Fibroblast of skin of right biceps (primary cell): Measurements from ENCODE around the gene VPS13A.
A peak's percentile ranks its signal among the peaks of the same experiment; 100 is the strongest.
"Not testable (repeated sequence)": the region's sequence is repeated elsewhere in the genome, so short reads cannot be mapped to it uniquely, and the experiment has no call there.

ENCODE experiments used
- DNase-seq: peaks from one replicate; pipeline ENCODE4 v3.0.0-alpha.2; 2013

Gene VPS13A

GRCh38 chr9:77426712-77427111, 249.4 kb downstream of the VPS13A start:
- DNase-seq = no peak

GRCh38 chr9:77427256-77427927, 250.1 kb downstream of the VPS13A start:
- no peak for DNase-seq

GRCh38 chr9:77429928-77430327, 252.6 kb downstream of the VPS13A start:
- DNase-seq = no peak

GRCh38 chr9:77432053-77432452, 254.7 kb downstream of the VPS13A start:
- no peak for DNase-seq

- DNase-seq = peak; percentile 65
These were observed 256.5 kb downstream of the VPS13A start for GRCh38 chr9:77433675-77434445.

- no peak for DNase-seq
These were observed 257.9 kb downstream of the VPS13A start for GRCh38 chr9:77435277-77435676.

- DNase-seq = peak; percentile 54
These were observed 258.4 kb downstream of the VPS13A start for GRCh38 chr9:77435688-77436087.

GRCh38 chr9:77438653-77439052, 261.3 kb downstream of the VPS13A start:
- DNase-seq = no peak

GRCh38 chr9:77440057-77440456, 262.7 kb downstream of the VPS13A start:
- DNase-seq = peak; percentile 51

GRCh38 chr9:77441124-77441523, 263.8 kb downstream of the VPS13A start:
- not testable (repeated sequence) for DNase-seq

- DNase-seq = no peak
These were observed 265.1 kb downstream of the VPS13A start for GRCh38 chr9:77442436-77442835.

GRCh38 chr9:77447646-77448045, 270.3 kb downstream of the VPS13A start:
- no peak for DNase-seq

GRCh38 chr9:77449240-77450084, 272.1 kb downstream of the VPS13A start:
- DNase-seq = peak; percentile 81

- no peak for DNase-seq
These were observed 272.7 kb downstream of the VPS13A start for GRCh38 chr9:77450085-77450475.

- no peak for DNase-seq
These were observed 274.2 kb downstream of the VPS13A start for GRCh38 chr9:77451507-77451906.

GRCh38 chr9:77453825-77454647, 276.7 kb downstream of the VPS13A start:
- no peak for DNase-seq

GRCh38 chr9:77454663-77455062, 277.3 kb downstream of the VPS13A start:
- peak; percentile 74 for DNase-seq

- DNase-seq = no peak
These were observed 278.1 kb downstream of the VPS13A start for GRCh38 chr9:77455312-77455927.

- peak; percentile 86 for DNase-seq
These were observed 279.6 kb downstream of the VPS13A start for GRCh38 chr9:77456829-77457437.

- DNase-seq = peak; percentile 74
These were observed 280.7 kb downstream of the VPS13A start for GRCh38 chr9:77457916-77458592.

- DNase-seq = no peak
These were observed 283.6 kb downstream of the VPS13A start for GRCh38 chr9:77460938-77461337.
